GM19467 (cell line): Measurements from ENCODE around the gene TRMT10B.

ENCODE experiments used
- ATAC-seq: cut with Tn5 transposase; IDR thresholded peaks from one replicate; pipeline ENCODE4 v1.9.1; 2021; ENCODE audit warnings: mild to moderate bottlenecking, moderate library complexity; ENCODE audit not compliant: unreplicated experiment

The TRMT10B gene

GRCh38 chr9:37753489-37754190, at the start of gene TRMT10B:
TSS of gene TRMT10B (plus strand) at chr9:37753805. CDS start at chr9:37761932, 8,127 bp downstream.
- ATAC-seq, result peak; percentile 88

GRCh38 chr9:37705787-37706186, 47.8 kb upstream of the TRMT10B start:
- no peak for ATAC-seq

GRCh38 chr9:37706290-37706689, 47.3 kb upstream of the TRMT10B start:
- no peak for ATAC-seq

GRCh38 chr9:37707748-37708147, 45.9 kb upstream of the TRMT10B start:
- no peak for ATAC-seq

GRCh38 chr9:37710046-37710445, 43.6 kb upstream of the TRMT10B start:
- no peak for ATAC-seq

GRCh38 chr9:37715260-37715659, 38.3 kb upstream of the TRMT10B start:
- ATAC-seq, result no peak

- ATAC-seq, result no peak
Measured at GRCh38 chr9:37715991-37716505, 37.6 kb upstream of the TRMT10B start.

GRCh38 chr9:37719526-37719925, 34.1 kb upstream of the TRMT10B start:
- no peak for ATAC-seq

- no peak for ATAC-seq
Measured at GRCh38 chr9:37727013-37727412, 26.6 kb upstream of the TRMT10B start.

- ATAC-seq, result no peak
Measured at GRCh38 chr9:37729499-37729898, 24.1 kb upstream of the TRMT10B start.

GRCh38 chr9:37730256-37730655, 23.3 kb upstream of the TRMT10B start:
- no peak for ATAC-seq

- no peak for ATAC-seq
Measured at GRCh38 chr9:37730839-37731238, 22.8 kb upstream of the TRMT10B start.

- no peak for ATAC-seq
Measured at GRCh38 chr9:37732086-37732741, 21.4 kb upstream of the TRMT10B start.

- no peak for ATAC-seq
Measured at GRCh38 chr9:37732952-37733351, 20.7 kb upstream of the TRMT10B start.

GRCh38 chr9:37739222-37739621, 14.4 kb upstream of the TRMT10B start:
- no peak for ATAC-seq

GRCh38 chr9:37740128-37740527, 13.5 kb upstream of the TRMT10B start:
- no peak for ATAC-seq

GRCh38 chr9:37740631-37741328, 12.8 kb upstream of the TRMT10B start:
- ATAC-seq, result no peak

- ATAC-seq, result no peak
Measured at GRCh38 chr9:37745970-37746369, 7.6 kb upstream of the TRMT10B start.

GRCh38 chr9:37746448-37747270, 6.9 kb upstream of the TRMT10B start:
- no peak for ATAC-seq

- no peak for ATAC-seq
Measured at GRCh38 chr9:37747271-37747753, 6.3 kb upstream of the TRMT10B start.

GRCh38 chr9:37749129-37749528, 4.5 kb upstream of the TRMT10B start:
- no peak for ATAC-seq
